Trophoblast cell (in vitro differentiated cells and primary cell): Measurements from ENCODE around the gene SMYD3.

Source experiments
- DNase-seq, 2 donors: peaks; one replicate each; pipeline ENCODE4 v3.0.0-alpha.2; 2016
- H2AFZ ChIP-seq: 2 replicates; pipeline ENCODE4 v1.6.1; 2013; ENCODE audit warnings: low read length, moderate library complexity, mild to moderate bottlenecking; ENCODE audit not compliant: insufficient read depth, poor library complexity
- H2AK5ac ChIP-seq: 2 replicates; pipeline ENCODE4 v1.6.1; 2013; ENCODE audit warnings: mild to moderate bottlenecking, low read length
- H2BK120ac ChIP-seq: 2 replicates; pipeline ENCODE4 v1.6.1; 2013; ENCODE audit warnings: low read length, mild to moderate bottlenecking, moderate library complexity; ENCODE audit not compliant: insufficient read depth, poor library complexity
- H2BK12ac ChIP-seq: 2 replicates; pipeline ENCODE4 v1.6.1; 2013; ENCODE audit warnings: mild to moderate bottlenecking, low read length, moderate library complexity
- H2BK5ac ChIP-seq: 2 replicates; pipeline ENCODE4 v1.6.1; 2013; ENCODE audit warnings: low read length, low read depth, moderate library complexity, mild to moderate bottlenecking; ENCODE audit not compliant: poor library complexity
- H3K14ac ChIP-seq: 2 replicates; pipeline ENCODE4 v1.6.1; 2013; ENCODE audit warnings: mild to moderate bottlenecking, low read length
- H3K18ac ChIP-seq: 2 replicates; pipeline ENCODE4 v1.6.1; 2013; ENCODE audit warnings: mild to moderate bottlenecking, low read length
- H3K23ac ChIP-seq: 2 replicates; pipeline ENCODE4 v1.6.1; 2013; ENCODE audit warnings: low read length
- H3K27ac ChIP-seq: 2 replicates; pipeline ENCODE4 v1.5.1; 2013; ENCODE audit warnings: low read depth, mild to moderate bottlenecking, inconsistent platforms, low read length, moderate library complexity
- H3K27me3 ChIP-seq: 2 replicates; pipeline ENCODE4 v1.6.1; 2013; ENCODE audit warnings: inconsistent platforms, mild to moderate bottlenecking, low read length, moderate library complexity; ENCODE audit not compliant: insufficient read depth
- H3K36me3 ChIP-seq, 2 experiments: 1 replicate in 1 of 2; 2 replicates in 1 of 2; pipeline ENCODE4 v1.6.1; 2013; ENCODE audit warnings: low read length in 2 of 2, mild to moderate bottlenecking in 2 of 2, moderate library complexity in 1 of 2; ENCODE audit not compliant: insufficient read depth in 2 of 2, control insufficient read depth in 1 of 2
- H3K4ac ChIP-seq: 2 replicates; pipeline ENCODE4 v1.6.1; 2013; ENCODE audit warnings: low read depth, mild to moderate bottlenecking, low read length, moderate library complexity
- H3K4me1 ChIP-seq, 2 experiments: 1 replicate in 1 of 2; 2 replicates in 1 of 2; pipeline ENCODE4 v1.6.1; 2013; ENCODE audit warnings: low read length in 2 of 2, mild to moderate bottlenecking in 2 of 2, moderate library complexity in 1 of 2; ENCODE audit not compliant: insufficient read depth in 2 of 2, control insufficient read depth in 1 of 2
- H3K4me2 ChIP-seq: 2 replicates; pipeline ENCODE4 v1.6.1; 2013; ENCODE audit warnings: inconsistent platforms, mild to moderate bottlenecking, low read length, moderate library complexity
- H3K4me3 ChIP-seq: 2 replicates; pipeline ENCODE4 v1.5.1; 2013; ENCODE audit warnings: mild to moderate bottlenecking, low read depth, low read length, inconsistent platforms
- H3K79me1 ChIP-seq: one replicate; pipeline ENCODE4 v1.6.1; 2013; ENCODE audit warnings: low read length
- H3K79me2 ChIP-seq: 2 replicates; pipeline ENCODE4 v1.6.1; 2013; ENCODE audit warnings: low read length, mild to moderate bottlenecking; ENCODE audit not compliant: control insufficient read depth, insufficient read depth, poor library complexity
- H3K9ac ChIP-seq: 2 replicates; pipeline ENCODE4 v1.6.1; 2013; ENCODE audit warnings: mild to moderate bottlenecking, low read length
- H3K9me3 ChIP-seq: 2 replicates; pipeline ENCODE4 v1.6.1; 2013; ENCODE audit warnings: low read depth, mild to moderate bottlenecking, control low read depth, inconsistent platforms, low read length; ENCODE audit not compliant: insufficient read depth
- H4K12ac ChIP-seq: 2 replicates; pipeline ENCODE4 v1.6.1; 2013; ENCODE audit warnings: low read depth, mild to moderate bottlenecking, low read length, moderate library complexity
- H4K8ac ChIP-seq: 2 replicates; pipeline ENCODE4 v1.6.1; 2013; ENCODE audit warnings: low read depth, mild to moderate bottlenecking, low read length, moderate library complexity
- H4K91ac ChIP-seq: one replicate; pipeline ENCODE4 v1.6.1; 2013; ENCODE audit warnings: low read depth, mild to moderate bottlenecking, low read length, moderate library complexity
- WGBS: extraction: QIAGEN DNeasy Blood & Tissue Kit; methylation state at CpG from one replicate; pipeline ENCODE4 v1.1.7; 2013; ENCODE audit warnings: missing lambda C conversion rate; ENCODE audit not compliant: insufficient read length, insufficient coverage; ENCODE audit errors: extremely low coverage; 5-methylcytosine and 5-hydroxymethylcytosine counted together

Gene SMYD3

GRCh38 chr1:245867738-245868137 is 639.3 kb downstream of the SMYD3 start:
- Histone ChIP-seq H4K91ac (no peak overlapping the region), H2AK5ac (no peak overlapping the region), H3K18ac (no peak overlapping the region), H3K4ac (no peak overlapping the region), H3K9me3 (no peaks in the 10 kb centered on the region), H2BK120ac (no peak overlapping the region), H3K4me2 (no peak overlapping the region), H3K4me3 (no peak overlapping the region), H3K79me2 (no peaks in the 10 kb centered on the region), H3K27ac (no peak overlapping the region), H3K9ac (no peak overlapping the region), H3K4me1 (peaks cover 4 to 5% of the 10 kb centered on the region in 2 experiments), H3K23ac (no peak overlapping the region), H2AFZ (no peak overlapping the region), H3K36me3 (no peaks in the 10 kb centered on the region), H4K12ac (no peak overlapping the region), H4K8ac (no peak overlapping the region), H2BK12ac (no peak overlapping the region), H3K79me1 (peaks cover 2% of the 10 kb centered on the region), H2BK5ac (no peak overlapping the region), H3K27me3 (no peaks in the 10 kb centered on the region), H3K14ac (no peak overlapping the region)
- DNase-seq, result no peak
- no CpG with 5 or more reads among the region's 5 CpGs for WGBS

GRCh38 chr1:245864872-245865271 is 642.2 kb downstream of the SMYD3 start:
- no peak overlapping the region for H3K27ac ChIP-seq
- H2BK120ac ChIP-seq, result no peak overlapping the region
- no peak overlapping the region for H3K23ac ChIP-seq
- H2AK5ac ChIP-seq, result no peak overlapping the region
- H2BK5ac ChIP-seq, result no peak overlapping the region
- H3K14ac ChIP-seq, result no peak overlapping the region
- no peak overlapping the region for H4K8ac ChIP-seq
- peaks cover 4% of the 10 kb centered on the region in 2 experiments for H3K4me1 ChIP-seq
- H3K9me3 ChIP-seq, result no peaks in the 10 kb centered on the region
- DNase-seq, result no peak
- no peak overlapping the region for H4K91ac ChIP-seq
- H3K4me2 ChIP-seq, result no peak overlapping the region
- peaks cover 2% of the 10 kb centered on the region in 2 experiments for H3K36me3 ChIP-seq
- no peak overlapping the region for H3K4me3 ChIP-seq
- no peaks in the 10 kb centered on the region for H3K79me2 ChIP-seq
- no peak overlapping the region for H4K12ac ChIP-seq
- WGBS, result no CpG with 5 or more reads among the region's 3 CpGs
- H3K18ac ChIP-seq, result no peak overlapping the region
- no peak overlapping the region for H2AFZ ChIP-seq
- H3K79me1 ChIP-seq, result peaks cover 2% of the 10 kb centered on the region
- no peak overlapping the region for H2BK12ac ChIP-seq
- H3K27me3 ChIP-seq, result no peaks in the 10 kb centered on the region
- H3K4ac ChIP-seq, result no peak overlapping the region
- no peak overlapping the region for H3K9ac ChIP-seq

- no peak overlapping the region for H3K4me3 ChIP-seq
- H3K79me1 ChIP-seq, result no peaks in the 10 kb centered on the region
- H3K4ac ChIP-seq, result no peak overlapping the region
- H3K23ac ChIP-seq, result no peak overlapping the region
- no peak overlapping the region for H2AK5ac ChIP-seq
- no peak overlapping the region for H4K8ac ChIP-seq
- no peak overlapping the region for H4K91ac ChIP-seq
- no peak overlapping the region for H2BK5ac ChIP-seq
- WGBS, result no CpG with 5 or more reads among the region's 10 CpGs
- H3K36me3 ChIP-seq, result peaks cover 2 to 4% of the 10 kb centered on the region in 2 experiments
- no peak overlapping the region for H4K12ac ChIP-seq
- H3K18ac ChIP-seq, result no peak overlapping the region
- no peak overlapping the region for H3K14ac ChIP-seq
- H2BK12ac ChIP-seq, result no peak overlapping the region
- no peak overlapping the region for H3K9ac ChIP-seq
- H3K27ac ChIP-seq, result no peak overlapping the region
- no peaks in the 10 kb centered on the region for H3K9me3 ChIP-seq
- no peak overlapping the region for H2BK120ac ChIP-seq
- no peaks in the 10 kb centered on the region for H3K27me3 ChIP-seq
- no peaks in the 10 kb centered on the region for H3K79me2 ChIP-seq
- no peak overlapping the region for H3K4me2 ChIP-seq
- no peak for DNase-seq
- H3K4me1 ChIP-seq, result no peaks in the 10 kb centered on the region
- no peak overlapping the region for H2AFZ ChIP-seq
These were observed 643.4 kb downstream of the SMYD3 start for GRCh38 chr1:245863566-245864184.

GRCh38 chr1:245862812-245863540 is 644.1 kb downstream of the SMYD3 start:
- Histone ChIP-seq H3K79me1 (no peaks in the 10 kb centered on the region), H3K4me2 (no peak overlapping the region), H3K27me3 (no peaks in the 10 kb centered on the region), H3K27ac (no peak overlapping the region), H3K9me3 (no peaks in the 10 kb centered on the region), H2BK5ac (no peak overlapping the region), H2BK120ac (no peak overlapping the region), H2BK12ac (no peak overlapping the region), H4K91ac (no peak overlapping the region), H3K4me3 (no peak overlapping the region), H4K12ac (no peak overlapping the region), H2AK5ac (no peak overlapping the region), H3K4ac (no peak overlapping the region), H3K79me2 (no peaks in the 10 kb centered on the region), H3K9ac (no peak overlapping the region), H3K4me1 (no peaks in the 10 kb centered on the region), H3K18ac (no peak overlapping the region), H4K8ac (no peak overlapping the region), H3K36me3 (peaks cover 2 to 4% of the 10 kb centered on the region in 2 experiments), H2AFZ (no peak overlapping the region), H3K23ac (no peak overlapping the region), H3K14ac (no peak overlapping the region)
- no CpG with 5 or more reads among the region's 6 CpGs for WGBS
- DNase-seq, result no peak
